SK-N-SH treated with all-trans-retinoic acid at 6 μM for 48 hours (cell line): Measurements from ENCODE around the gene PSMA1.

Experiments used
- ESRRG ChIP-seq: fragments of 250-450 bp; sonication (Bioruptor Pico); IDR thresholded peaks from 2 replicates; pipeline ENCODE4 v1.6.1; 2021; ENCODE audit warnings: mild to moderate bottlenecking
- GLIS3 ChIP-seq: fragments of 250-450 bp; sonication (Bioruptor Pico); IDR thresholded peaks from 2 replicates; pipeline ENCODE4 v1.5.0; 2020; ENCODE audit warnings: mild to moderate bottlenecking, moderate library complexity
- ISL1 ChIP-seq: fragments of 250-450 bp; sonication (Bioruptor Pico); IDR thresholded peaks from 2 replicates; pipeline ENCODE4 v2.1.2; 2022; ENCODE audit warnings: mild to moderate bottlenecking, moderate library complexity
- PATZ1 ChIP-seq: fragments of 250-450 bp; sonication (Bioruptor Pico); IDR thresholded peaks from 2 replicates; pipeline ENCODE4 v1.8.0; 2020; ENCODE audit warnings: mild to moderate bottlenecking, moderate library complexity, borderline replicate concordance
- RARB ChIP-seq: fragments of 250-450 bp; sonication (Bioruptor Pico); IDR thresholded peaks from 2 replicates; pipeline ENCODE4 v1.8.0; 2021; ENCODE audit warnings: mild to moderate bottlenecking, moderate library complexity
- TCF4 ChIP-seq: fragments of 250-450 bp; sonication (Bioruptor Pico); IDR thresholded peaks from 2 replicates; pipeline ENCODE4 v1.8.0; 2021; ENCODE audit warnings: mild to moderate bottlenecking, moderate library complexity, borderline replicate concordance
- ZFP3 ChIP-seq: fragments of 250-450 bp; sonication (Bioruptor Pico); IDR thresholded peaks from 2 replicates; pipeline ENCODE4 v1.5.0; 2020; ENCODE audit warnings: mild to moderate bottlenecking, moderate library complexity

DNA sequence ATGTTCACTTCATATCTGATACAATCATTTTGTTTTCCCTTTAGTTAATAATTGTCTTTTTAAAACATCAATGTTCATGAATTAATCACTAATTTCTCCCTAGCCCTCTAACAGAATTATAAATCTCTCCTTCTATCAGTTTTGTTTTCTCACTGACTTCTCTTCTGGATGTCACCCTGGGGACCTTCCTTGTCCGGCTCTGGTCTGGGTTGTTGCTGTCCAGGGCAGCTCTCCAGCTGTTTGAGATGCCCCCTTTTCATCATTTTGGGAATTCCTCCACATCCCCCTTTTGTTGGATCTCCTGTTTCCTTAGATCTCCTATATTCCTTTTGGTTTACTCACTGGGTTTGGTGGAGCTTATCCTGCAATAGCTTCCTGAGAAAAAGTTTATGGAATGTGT lies 35.6 kb upstream of the PSMA1 start:
- TF ChIP-seq TCF4 (no peak), PATZ1 (CRISPR knock-in tag) (no peak), ESRRG (CRISPR knock-in tag) (no peak), RARB (CRISPR knock-in tag) (no peak), ZFP3 (CRISPR knock-in tag) (no peak), GLIS3 (no peak), ISL1 (CRISPR knock-in tag) (no peak)
